ENCODE data around the gene LEKR1.

Gene LEKR1

DNA sequence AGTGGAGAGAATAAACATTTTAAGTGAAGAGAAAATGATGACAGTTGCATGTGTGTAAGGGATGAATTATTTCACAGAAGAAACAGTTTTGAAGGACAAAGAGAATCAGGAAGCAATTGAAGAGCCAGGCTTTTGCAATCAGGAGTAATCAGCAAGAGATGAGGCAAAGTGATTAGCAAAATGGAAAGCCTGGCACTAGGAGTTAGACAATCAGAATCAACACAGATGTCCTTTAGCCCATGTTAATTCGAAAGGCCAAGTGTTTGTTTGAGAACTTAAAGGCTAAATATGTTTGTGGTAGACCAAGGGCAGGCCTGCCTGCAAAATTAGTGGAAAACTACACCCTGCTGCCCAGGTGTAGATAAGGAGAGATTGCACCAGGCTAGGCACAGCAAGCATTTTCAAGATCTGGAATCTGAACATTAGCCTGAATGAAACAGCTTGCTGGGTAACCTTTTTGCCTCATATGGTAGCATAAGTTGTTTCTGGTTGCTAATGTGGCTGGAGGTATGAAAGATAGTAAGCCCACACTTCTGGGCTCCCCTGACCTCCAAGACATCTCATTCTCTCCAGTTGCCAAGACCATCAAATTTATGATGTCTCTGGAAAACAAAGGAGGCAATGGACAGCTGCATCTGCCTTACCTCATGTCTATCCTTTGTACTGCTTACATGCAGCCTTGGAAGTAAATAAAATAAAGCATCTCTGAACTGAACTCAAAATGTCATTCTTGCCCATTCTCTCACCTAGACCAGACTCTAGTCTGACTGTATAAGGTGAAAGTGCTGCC lies 22.0 kb upstream of the LEKR1 start:
- POLR2A ChIA-PET, result no interaction called here
- CTCF ChIA-PET, result no interaction called here

DNA sequence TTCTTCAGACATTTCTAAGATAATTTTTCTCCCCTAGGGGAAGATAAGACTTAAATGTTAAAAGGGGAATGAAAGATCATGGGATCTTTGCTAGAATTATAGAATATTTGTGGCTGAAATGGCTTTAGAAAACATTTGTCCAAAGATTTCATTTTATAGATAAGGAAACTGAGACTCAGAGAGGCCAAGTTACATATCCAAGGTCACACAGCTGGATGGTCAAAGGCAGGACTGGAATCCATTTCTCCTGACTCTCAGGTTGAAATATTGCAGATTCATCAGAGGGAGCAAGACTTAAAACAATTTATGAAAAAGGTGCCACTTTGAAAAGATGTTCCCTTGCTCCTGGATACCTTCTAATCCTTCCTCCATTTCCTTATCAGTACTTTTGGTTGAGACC lies 19.5 kb upstream of the LEKR1 start:
- H3K4me3 ChIP-seq (ENCODE audit: control insufficient read depth in 1 of 7, extremely low read depth in 1 of 7, insufficient read depth in 4 of 7, low read depth in 2 of 7, low read length in 6 of 7), result no peak overlapping the region
- no peaks in the 10 kb centered on the region for H3K36me3 ChIP-seq (ENCODE audit: control insufficient read depth in 4 of 4, insufficient read depth in 4 of 4, low read length in 3 of 4)
- CTCF ChIA-PET, result no interaction called here
- POLR2A ChIA-PET, result no interaction called here
- no peak overlapping the region for H3K27ac ChIP-seq (ENCODE audit: insufficient read depth in 1 of 2, low read depth in 1 of 2, low read length in 2 of 2, poor library complexity in 1 of 2, severe bottlenecking in 2 of 2)
- no peaks in the 10 kb centered on the region for H3K27me3 ChIP-seq (replicated peaks in 2 of 5; ENCODE audit: control insufficient read depth in 4 of 5, insufficient read depth in 5 of 5, low read length in 4 of 5)
- peaks cover 0 to 16% (median 0%) of the 10 kb centered on the region in 4 experiments for H3K4me1 ChIP-seq (ENCODE audit: control extremely low read depth in 1 of 4, control insufficient read depth in 4 of 4, insufficient read depth in 4 of 4, low read length in 3 of 4)
- DNase-seq, result no peak
- H3K9me3 ChIP-seq (ENCODE audit: control extremely low read depth in 1 of 5, control insufficient read depth in 4 of 5, insufficient read depth in 2 of 5, low read depth in 1 of 5, low read length in 4 of 5), result no peaks in the 10 kb centered on the region

More for the DNA sequence above, 22.0 kb upstream of the LEKR1 start:
- Histone ChIP-seq H3K4me3 (ENCODE audit: control insufficient read depth in 1 of 7, extremely low read depth in 1 of 7, insufficient read depth in 4 of 7, low read depth in 2 of 7, low read length in 6 of 7) (no peak overlapping the region), H3K27ac (ENCODE audit: insufficient read depth in 1 of 2, low read depth in 1 of 2, low read length in 2 of 2, poor library complexity in 1 of 2, severe bottlenecking in 2 of 2) (no peak overlapping the region), H3K27me3 (replicated peaks in 2 of 5; ENCODE audit: control insufficient read depth in 4 of 5, insufficient read depth in 5 of 5, low read length in 4 of 5) (no peaks in the 10 kb centered on the region), H3K4me1 (ENCODE audit: control extremely low read depth in 1 of 4, control insufficient read depth in 4 of 4, insufficient read depth in 4 of 4, low read length in 3 of 4) (peaks cover 0 to 8% (median 0%) of the 10 kb centered on the region in 4 experiments), H3K9me3 (ENCODE audit: control extremely low read depth in 1 of 5, control insufficient read depth in 4 of 5, insufficient read depth in 2 of 5, low read depth in 1 of 5, low read length in 4 of 5) (peaks cover 0 to 2% (median 0%) of the 10 kb centered on the region in 5 experiments), H3K36me3 (ENCODE audit: control insufficient read depth in 4 of 4, insufficient read depth in 4 of 4, low read length in 3 of 4) (no peaks in the 10 kb centered on the region)
- no peak for DNase-seq
- 89% methylated on average over 1 of the region's 1 CpG for WGBS (ENCODE audit: insufficient coverage)

- H3K4me3 ChIP-seq (ENCODE audit: control insufficient read depth in 1 of 7, extremely low read depth in 1 of 7, insufficient read depth in 4 of 7, low read depth in 2 of 7, low read length in 6 of 7), result no peak overlapping the region
- ChIA-PET CTCF (no interaction called here), POLR2A (no interaction called here)
- H3K9me3 ChIP-seq (ENCODE audit: control extremely low read depth in 1 of 5, control insufficient read depth in 4 of 5, insufficient read depth in 2 of 5, low read depth in 1 of 5, low read length in 4 of 5), result no peaks in the 10 kb centered on the region
- no peaks in the 10 kb centered on the region for H3K27me3 ChIP-seq (replicated peaks in 2 of 5; ENCODE audit: control insufficient read depth in 4 of 5, insufficient read depth in 5 of 5, low read length in 4 of 5)
- DNase-seq, result no peak
- H3K36me3 ChIP-seq (ENCODE audit: control insufficient read depth in 4 of 4, insufficient read depth in 4 of 4, low read length in 3 of 4), result no peaks in the 10 kb centered on the region
- peaks cover 0 to 26% (median 0%) of the 10 kb centered on the region in 4 experiments for H3K4me1 ChIP-seq (ENCODE audit: control extremely low read depth in 1 of 4, control insufficient read depth in 4 of 4, insufficient read depth in 4 of 4, low read length in 3 of 4)
- H3K27ac ChIP-seq (ENCODE audit: insufficient read depth in 1 of 2, low read depth in 1 of 2, low read length in 2 of 2, poor library complexity in 1 of 2, severe bottlenecking in 2 of 2), result no peak overlapping the region
- no CpG with 5 or more reads among the region's 2 CpGs for WGBS (ENCODE audit: insufficient coverage)
These were observed 18.1 kb upstream of the LEKR1 start for GRCh38 chr3:156808025-156808424.

- POLR2A ChIA-PET, result no interaction called here
- 83% methylated on average over 1 of the region's 2 CpGs for WGBS (ENCODE audit: insufficient coverage)
- Histone ChIP-seq H3K36me3 (ENCODE audit: control insufficient read depth in 4 of 4, insufficient read depth in 4 of 4, low read length in 3 of 4) (no peaks in the 10 kb centered on the region), H3K9me3 (ENCODE audit: control extremely low read depth in 1 of 5, control insufficient read depth in 4 of 5, insufficient read depth in 2 of 5, low read depth in 1 of 5, low read length in 4 of 5) (no peaks in the 10 kb centered on the region), H3K4me3 (ENCODE audit: control insufficient read depth in 1 of 7, extremely low read depth in 1 of 7, insufficient read depth in 4 of 7, low read depth in 2 of 7, low read length in 6 of 7) (no peak overlapping the region), H3K4me1 (ENCODE audit: control extremely low read depth in 1 of 4, control insufficient read depth in 4 of 4, insufficient read depth in 4 of 4, low read length in 3 of 4) (peaks cover 2 to 29% (median 6%) of the 10 kb centered on the region in 4 experiments), H3K27ac (ENCODE audit: insufficient read depth in 1 of 2, low read depth in 1 of 2, low read length in 2 of 2, poor library complexity in 1 of 2, severe bottlenecking in 2 of 2) (no peak overlapping the region), H3K27me3 (replicated peaks in 2 of 5; ENCODE audit: control insufficient read depth in 4 of 5, insufficient read depth in 5 of 5, low read length in 4 of 5) (no peaks in the 10 kb centered on the region)
- no peak for DNase-seq
- CTCF ChIA-PET, result no interaction called here
These were observed 14.9 kb upstream of the LEKR1 start for GRCh38 chr3:156811089-156811862.

DNA sequence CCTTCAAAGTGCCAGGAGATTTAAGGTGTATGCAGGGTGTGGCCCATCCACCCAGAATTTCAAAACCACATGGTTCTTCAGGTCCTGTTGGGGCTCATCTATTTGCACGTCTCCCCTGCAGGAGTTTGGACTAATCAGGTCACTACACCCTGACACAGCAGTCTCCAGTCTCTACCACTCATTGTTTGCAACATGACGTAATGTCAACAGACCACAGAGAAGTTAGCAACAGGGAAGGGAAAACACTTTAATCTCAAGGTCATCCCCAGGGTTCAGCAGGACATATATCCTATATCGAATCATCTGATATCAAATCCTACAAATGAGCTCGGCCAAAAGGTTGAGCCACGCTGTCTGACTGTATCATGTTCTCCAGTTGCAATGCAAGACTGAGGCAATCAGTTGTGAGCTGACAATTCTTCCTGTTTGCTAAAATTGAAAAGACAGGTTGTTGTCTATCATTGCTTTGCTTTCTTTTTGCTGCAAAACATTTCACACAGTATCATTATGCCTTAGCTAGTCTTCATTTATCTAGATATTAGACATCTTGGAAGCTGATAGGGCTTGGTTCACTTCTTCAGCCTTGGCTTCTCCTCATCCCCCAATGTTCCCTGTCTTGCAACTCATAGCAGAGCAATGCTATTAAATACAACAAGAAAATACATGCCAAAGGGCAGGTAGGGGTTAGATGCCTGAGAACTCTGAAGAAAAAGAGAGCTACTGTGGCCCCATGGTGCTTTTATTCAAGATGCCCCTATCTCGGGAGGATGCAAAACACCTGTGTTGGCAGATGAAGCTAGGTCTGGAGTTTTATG lies 13.4 kb upstream of the LEKR1 start:
- POLR2A ChIA-PET, result no interaction called here
- H3K36me3 ChIP-seq (ENCODE audit: control insufficient read depth in 4 of 4, insufficient read depth in 4 of 4, low read length in 3 of 4), result no peaks in the 10 kb centered on the region
- H3K9me3 ChIP-seq (ENCODE audit: control extremely low read depth in 1 of 5, control insufficient read depth in 4 of 5, insufficient read depth in 2 of 5, low read depth in 1 of 5, low read length in 4 of 5), result no peaks in the 10 kb centered on the region
- CTCF ChIA-PET, result interaction anchor here (1.4 kb wide), 1 partner anchor 10 kb away, joined by 5 read pairs; no protein-coding TSS in a partner anchor
- no peaks in the 10 kb centered on the region for H3K27me3 ChIP-seq (replicated peaks in 2 of 5; ENCODE audit: control insufficient read depth in 4 of 5, insufficient read depth in 5 of 5, low read length in 4 of 5)
- DNase-seq, result no peak
- no peak overlapping the region for H3K27ac ChIP-seq (ENCODE audit: insufficient read depth in 1 of 2, low read depth in 1 of 2, low read length in 2 of 2, poor library complexity in 1 of 2, severe bottlenecking in 2 of 2)
- WGBS (ENCODE audit: insufficient coverage), result 98% methylated on average over 6 of the region's 6 CpGs
- no peak overlapping the region for H3K4me3 ChIP-seq (ENCODE audit: control insufficient read depth in 1 of 7, extremely low read depth in 1 of 7, insufficient read depth in 4 of 7, low read depth in 2 of 7, low read length in 6 of 7)
- peaks cover 2 to 39% (median 18%) of the 10 kb centered on the region in 4 experiments for H3K4me1 ChIP-seq (ENCODE audit: control extremely low read depth in 1 of 4, control insufficient read depth in 4 of 4, insufficient read depth in 4 of 4, low read length in 3 of 4)

GRCh38 chr3:156814295-156814694 lies 11.9 kb upstream of the LEKR1 start:
- Histone ChIP-seq H3K27me3 (replicated peaks in 2 of 5; ENCODE audit: control insufficient read depth in 4 of 5, insufficient read depth in 5 of 5, low read length in 4 of 5) (no peaks in the 10 kb centered on the region), H3K36me3 (ENCODE audit: control insufficient read depth in 4 of 4, insufficient read depth in 4 of 4, low read length in 3 of 4) (no peaks in the 10 kb centered on the region), H3K4me1 (ENCODE audit: control extremely low read depth in 1 of 4, control insufficient read depth in 4 of 4, insufficient read depth in 4 of 4, low read length in 3 of 4) (peaks cover 2 to 53% (median 23%) of the 10 kb centered on the region in 4 experiments), H3K27ac (ENCODE audit: insufficient read depth in 1 of 2, low read depth in 1 of 2, low read length in 2 of 2, poor library complexity in 1 of 2, severe bottlenecking in 2 of 2) (no peak overlapping the region), H3K4me3 (ENCODE audit: control insufficient read depth in 1 of 7, extremely low read depth in 1 of 7, insufficient read depth in 4 of 7, low read depth in 2 of 7, low read length in 6 of 7) (no peak overlapping the region), H3K9me3 (ENCODE audit: control extremely low read depth in 1 of 5, control insufficient read depth in 4 of 5, insufficient read depth in 2 of 5, low read depth in 1 of 5, low read length in 4 of 5) (no peaks in the 10 kb centered on the region)
- no CpG with 5 or more reads among the region's 2 CpGs for WGBS (ENCODE audit: insufficient coverage)
- CTCF ChIA-PET, result no interaction called here
- DNase-seq, result no peak
- POLR2A ChIA-PET, result no interaction called here

Data from common myeloid progenitor, CD34-positive (primary cell).